ENCODE data around the gene BLACAT1.
"Not testable (repeated sequence)": the region's sequence is repeated elsewhere in the genome, so short reads cannot be mapped to it uniquely, and the experiment has no call there.

The BLACAT1 gene

DNA sequence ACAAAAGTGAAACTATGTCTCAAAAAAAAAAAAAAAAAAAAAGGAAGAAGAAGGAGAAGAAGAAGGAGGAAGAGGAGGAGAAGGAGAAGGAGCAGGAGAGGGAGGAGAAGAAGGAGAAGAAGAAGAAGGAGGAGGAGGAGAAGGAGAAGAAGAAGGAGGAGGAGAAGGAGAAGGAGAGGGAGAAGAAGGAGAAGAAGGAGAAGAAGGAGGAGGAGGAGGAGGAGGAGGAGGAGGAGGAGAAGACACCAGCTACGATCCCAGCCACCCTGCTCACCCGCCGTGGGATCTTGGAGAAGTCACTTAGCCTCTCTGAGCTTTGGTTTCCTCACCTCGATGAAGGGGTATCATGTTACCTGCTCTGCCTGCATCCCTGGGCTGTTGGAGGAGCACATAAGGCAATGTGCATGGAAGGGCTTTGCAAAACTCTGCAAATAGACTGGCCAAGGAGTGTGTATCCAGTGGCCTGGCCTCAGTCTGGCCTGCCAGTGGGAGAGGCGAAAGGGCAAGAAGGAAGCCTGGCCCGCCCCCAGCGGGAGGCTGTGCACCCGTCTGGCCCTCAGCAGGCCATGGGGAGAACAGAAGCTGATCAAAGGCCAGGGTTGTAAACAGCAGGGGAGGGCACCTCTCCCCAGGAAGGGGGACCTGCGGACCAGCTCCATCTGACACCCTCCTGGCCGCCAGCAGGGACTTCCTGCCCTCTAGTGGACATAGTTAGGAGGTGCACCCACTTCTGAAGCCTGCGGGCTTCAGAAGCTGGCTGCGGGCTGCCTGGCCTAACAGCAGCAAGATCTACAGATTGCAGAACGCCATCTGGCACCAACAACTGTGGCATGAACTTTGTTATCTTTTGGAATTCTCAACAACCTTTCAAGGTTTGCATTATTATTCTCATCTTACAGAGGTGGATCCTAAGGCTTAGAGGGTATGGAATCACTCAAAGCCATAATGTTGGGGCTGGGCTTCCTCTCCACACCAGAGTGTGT, 29.4 kb upstream of the BLACAT1 start:
- DNase-seq (ENCODE audit: low read depth) = peak; percentile 50

DNA sequence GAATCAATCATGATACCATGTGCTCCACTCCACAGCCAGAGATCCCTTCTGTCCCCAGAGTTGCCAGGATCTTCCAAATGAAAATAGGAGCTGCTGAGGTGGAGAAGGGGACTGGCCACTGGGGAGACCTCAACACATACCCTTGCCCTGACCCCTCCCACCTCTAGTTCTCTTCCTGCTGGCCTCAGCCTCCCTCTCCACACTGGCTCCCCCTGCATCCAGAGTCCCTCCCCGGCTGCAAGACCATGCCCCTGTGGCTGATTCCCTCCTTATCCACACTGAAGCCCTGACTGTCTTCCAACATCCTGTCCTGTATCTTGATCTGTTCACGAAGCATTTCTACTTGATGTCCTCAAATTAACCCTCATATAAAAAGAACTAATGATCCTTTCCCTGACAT, 27.5 kb upstream of the BLACAT1 start:
- DNase-seq (ENCODE audit: low read depth) = no peak

DNA sequence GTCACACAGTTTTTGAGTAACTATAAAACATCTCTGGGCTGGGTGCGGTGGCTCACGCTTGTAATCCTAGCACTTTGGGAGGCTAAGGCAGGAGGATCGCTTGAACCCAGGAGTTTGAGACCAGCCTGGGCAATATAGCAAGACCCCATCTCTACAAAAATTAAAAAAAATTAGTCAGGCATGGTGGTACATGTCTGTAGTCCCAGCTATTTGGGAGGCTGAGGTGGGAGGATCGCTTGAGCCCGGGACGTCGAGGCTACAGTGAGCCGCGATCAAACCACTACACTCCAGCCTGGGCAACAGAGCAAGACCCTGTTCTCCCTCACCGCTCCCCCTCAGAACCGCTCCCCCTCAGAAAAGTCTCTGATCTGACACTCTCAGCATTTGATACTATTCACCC, 26.7 kb upstream of the BLACAT1 start:
- not testable (repeated sequence) for DNase-seq (ENCODE audit: low read depth)

DNA sequence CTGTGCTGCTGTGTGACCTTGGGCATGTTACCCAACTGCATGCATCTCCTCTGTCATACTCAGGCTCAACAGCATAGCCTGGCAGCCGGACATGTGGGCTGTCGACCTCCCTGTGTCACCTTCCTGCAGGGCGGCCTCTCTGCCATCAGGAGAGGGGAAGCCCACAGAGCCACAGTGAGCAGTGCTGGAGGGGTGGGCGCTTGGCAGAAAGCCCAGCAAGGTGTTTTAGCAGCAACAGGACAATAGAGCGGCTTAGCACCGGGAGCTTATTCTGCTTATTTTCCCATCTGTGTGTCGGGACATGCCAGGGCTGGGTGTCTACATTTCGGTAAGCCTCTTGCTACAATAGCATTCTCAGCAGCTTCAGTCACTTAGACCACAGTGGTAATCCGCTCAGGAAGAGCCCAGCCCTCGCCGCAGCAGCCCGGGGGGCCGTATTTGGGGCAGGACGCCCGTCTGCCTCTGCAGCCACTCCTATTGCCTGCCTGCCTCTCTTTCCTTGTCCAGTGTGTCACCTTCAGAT, 25.8 kb upstream of the BLACAT1 start:
- DNase-seq (ENCODE audit: low read depth) = no peak

DNA sequence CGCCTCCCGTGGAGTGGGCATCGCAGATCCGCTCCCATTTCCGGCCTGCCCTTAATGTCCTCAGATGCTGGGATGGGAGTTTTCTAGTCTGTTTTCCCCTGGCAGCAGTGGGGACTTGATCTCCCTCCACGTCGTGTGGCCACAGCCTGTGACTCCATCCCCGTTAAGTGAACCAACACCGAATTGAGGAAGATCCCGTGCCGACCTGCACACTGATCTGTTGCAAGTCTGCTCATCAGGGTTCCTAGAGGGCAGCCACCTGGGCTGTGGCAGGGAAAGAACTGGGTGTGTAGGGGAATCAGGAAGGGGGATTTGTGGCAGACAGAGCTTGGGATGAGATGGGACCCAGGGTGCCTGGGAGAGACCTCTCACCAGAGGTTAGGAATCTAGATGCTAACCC, 25.4 kb upstream of the BLACAT1 start:
- no peak for DNase-seq (ENCODE audit: low read depth)

DNA sequence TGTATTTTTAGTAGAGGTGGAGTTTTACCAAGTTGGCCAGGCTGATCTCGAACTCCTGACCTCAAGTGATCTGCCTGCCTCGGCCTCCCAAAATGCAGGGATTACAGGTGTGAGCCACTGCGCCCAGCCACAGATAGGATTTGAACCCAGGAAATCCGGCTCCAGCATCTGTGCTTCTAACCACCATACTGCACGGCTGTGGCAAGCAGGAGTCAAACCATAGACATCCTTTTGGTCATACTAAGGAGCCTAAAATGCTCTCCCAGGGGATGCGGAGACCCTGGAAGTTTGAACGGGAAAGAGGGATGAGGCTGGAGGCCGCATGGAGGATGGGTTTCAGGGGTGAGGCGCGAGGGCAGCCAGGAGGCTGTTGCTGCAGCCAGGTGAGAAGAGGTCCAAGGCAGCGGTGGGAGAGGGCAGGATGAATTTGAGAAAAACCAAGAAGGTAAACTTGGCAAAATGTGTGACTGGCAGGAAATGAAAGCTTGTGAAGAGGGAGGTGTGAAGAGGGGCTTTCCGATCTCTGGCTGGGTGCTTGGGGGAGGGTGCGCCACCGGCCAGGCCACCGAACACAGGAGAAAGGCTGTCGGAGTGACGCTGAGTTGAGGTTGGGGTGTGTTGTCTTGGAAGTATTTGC, 24.6 kb upstream of the BLACAT1 start:
- DNase-seq (ENCODE audit: low read depth) = peak; percentile 44

DNA sequence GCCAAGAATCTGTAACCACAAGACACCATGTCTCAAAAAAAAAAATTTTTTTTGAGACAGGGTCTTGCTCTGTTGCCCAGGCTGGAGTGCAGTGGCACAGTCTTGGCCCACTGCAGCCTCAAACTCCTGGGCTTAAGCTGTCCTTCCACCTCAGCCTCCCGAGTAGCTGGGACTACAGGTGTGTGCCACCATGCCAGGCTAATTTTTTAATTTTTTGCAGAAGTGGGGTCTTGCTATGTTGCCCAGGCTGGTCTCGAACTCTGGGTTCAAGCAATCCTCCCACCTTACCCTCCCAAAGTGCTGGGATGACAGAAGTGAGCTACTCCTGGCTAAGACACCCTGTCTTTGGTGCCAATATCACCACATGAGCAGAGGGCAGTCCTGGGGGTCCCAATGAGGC, 23.1 kb upstream of the BLACAT1 start:
- not testable (repeated sequence) for DNase-seq (ENCODE audit: low read depth)

DNA sequence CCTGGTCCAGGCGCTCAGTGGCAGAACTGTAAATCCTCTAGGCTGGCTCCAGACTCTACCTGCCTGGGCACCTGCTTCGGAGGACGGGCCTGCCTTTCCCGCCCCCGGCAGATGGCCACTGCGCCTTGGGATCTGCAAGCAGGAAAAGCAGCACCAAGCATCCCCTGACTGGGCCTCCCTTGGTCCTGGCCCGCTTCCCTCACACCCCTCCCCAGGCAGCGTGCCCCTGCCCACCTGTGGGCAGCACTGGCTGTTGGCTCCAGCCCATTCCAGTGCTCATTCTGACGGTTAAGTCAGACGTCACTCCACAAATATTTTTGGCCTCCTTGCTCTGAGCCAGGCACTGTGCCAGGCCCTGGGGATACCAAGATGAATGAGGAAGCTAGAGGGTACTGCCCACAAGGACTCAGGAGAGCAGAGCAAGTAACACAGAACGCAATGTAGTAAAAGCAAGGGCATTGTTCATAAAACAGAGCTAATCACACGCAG, 22.0 kb upstream of the BLACAT1 start:
- no peak for DNase-seq (ENCODE audit: low read depth)

DNA sequence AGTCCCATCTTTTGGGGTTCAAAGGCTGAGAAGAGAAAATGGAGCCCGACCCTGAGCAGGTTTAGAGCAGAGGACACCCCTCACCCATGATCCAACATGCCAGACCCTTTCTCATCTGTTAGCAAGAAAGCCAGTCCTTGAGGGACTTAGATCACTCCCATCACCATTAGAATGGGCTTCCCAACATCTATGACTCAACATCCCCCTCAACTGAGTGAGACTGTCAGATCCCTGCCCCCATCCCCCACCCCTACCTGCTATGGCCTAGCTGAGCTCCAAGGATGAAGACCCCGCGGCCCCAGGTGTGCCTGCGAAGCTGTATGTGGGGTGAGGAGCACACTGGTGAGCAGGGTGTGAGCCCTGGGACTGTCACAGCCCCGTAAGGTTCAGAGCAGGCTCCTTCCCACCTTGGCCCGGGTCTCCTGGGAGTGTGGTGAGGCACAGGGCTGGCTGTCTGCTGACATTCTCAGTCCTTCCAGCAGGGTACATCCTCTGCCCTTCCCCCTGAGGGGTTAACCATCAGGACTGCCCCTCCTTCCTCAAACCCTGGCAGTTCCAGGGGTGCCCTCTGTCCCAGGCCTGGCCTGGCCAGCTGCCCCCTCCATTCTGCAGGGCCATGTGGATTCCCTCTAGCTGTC, 21.4 kb upstream of the BLACAT1 start:
- DNase-seq (ENCODE audit: low read depth) = no peak

DNA sequence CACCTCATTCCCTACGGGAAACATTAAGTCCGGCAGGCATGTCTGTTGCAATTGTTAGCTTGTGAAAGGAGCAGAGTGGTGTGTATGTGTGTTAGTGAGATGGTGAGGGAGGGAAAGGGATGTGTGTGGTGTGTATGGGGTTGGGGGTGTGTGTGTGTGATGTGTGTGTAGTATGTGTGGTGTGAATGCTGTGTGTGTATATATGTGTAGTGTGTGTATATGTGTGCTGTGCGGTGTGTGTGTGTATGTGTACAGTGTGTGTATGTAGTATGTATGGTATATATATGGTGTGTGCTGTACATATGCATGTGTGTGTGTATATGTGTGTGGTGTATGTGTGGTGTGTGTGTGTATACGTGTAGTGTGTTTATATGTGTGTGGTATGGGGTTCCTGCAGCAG, 20.8 kb upstream of the BLACAT1 start:
- no peak for DNase-seq (ENCODE audit: low read depth)

DNA sequence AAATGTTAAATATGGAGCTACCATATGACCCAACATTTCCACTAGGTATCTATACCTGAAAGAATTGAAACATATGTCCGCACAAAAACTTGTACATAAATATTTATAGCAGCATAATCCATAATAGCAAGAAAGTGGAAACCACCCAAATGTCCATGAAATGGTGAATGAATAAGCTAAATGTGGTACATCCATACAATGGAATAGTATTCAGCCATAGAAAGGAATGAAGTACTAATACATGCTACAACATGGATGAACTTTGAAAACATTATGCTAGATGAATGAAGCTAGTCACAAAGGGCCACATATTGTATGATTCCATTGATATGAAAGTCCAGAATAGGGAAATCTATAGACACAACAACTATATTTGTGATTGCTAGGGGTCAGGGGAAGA, 20.0 kb upstream of the BLACAT1 start:
- DNase-seq (ENCODE audit: low read depth) = no peak

DNA sequence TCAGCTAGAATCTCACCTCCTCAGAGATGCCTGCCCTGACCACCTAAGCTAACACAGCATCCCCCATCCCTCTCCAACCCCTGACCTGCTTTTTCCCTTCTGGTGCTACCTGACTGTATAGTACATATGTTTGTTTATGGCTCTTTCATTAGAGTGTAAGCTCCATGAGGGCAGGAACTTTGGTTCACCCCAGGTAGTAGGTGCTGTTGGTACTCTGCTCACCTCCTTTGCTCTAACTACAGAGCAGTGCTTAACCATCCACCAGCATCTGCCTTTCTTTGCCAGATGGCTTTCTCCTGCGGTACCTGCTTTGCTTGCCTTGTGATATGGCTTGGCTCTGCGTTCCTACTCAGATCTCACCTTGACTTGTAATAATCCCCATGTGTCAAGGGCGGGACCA, 18.7 kb upstream of the BLACAT1 start:
- DNase-seq (ENCODE audit: low read depth) = no peak

DNA sequence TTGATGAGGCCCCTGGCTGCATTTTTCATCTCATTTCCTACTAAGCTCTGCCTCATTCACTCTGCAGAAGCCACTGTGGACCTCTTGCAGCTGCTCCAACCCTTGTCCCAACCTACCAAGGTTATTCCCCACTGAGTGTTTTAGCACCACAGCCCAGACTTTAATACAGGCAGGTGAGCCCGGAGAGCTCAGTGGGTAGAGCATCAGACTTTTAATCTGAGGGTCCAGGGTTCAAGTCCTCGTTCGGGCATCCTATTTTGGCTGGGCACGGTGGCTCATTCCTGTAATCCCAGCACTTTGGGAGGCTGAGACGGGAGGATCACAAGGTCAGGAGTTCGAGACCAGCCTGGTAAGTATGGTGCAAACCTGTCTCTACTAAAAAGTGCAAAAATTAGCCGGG, 18.1 kb upstream of the BLACAT1 start:
- no peak for DNase-seq (ENCODE audit: low read depth)

DNA sequence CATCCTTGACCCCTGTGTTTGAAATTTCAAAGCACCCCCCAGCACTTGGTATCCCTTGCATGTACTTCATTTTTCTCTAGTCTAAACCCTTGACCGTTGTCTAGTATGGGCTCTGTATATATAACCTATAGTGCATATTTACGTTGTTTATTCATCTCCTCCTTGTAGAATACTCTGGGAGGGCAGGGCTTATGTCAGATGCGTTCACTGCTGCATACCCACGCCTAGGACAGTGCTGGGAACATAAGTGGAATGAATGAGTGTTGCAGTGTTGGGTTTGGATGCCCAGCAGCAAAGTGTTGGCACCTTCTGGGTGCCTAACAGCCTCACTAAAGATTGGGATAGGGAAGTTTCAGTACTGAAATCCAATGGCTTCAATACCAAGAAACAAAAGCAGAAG, 17.6 kb upstream of the BLACAT1 start:
- DNase-seq (ENCODE audit: low read depth) = no peak

DNA sequence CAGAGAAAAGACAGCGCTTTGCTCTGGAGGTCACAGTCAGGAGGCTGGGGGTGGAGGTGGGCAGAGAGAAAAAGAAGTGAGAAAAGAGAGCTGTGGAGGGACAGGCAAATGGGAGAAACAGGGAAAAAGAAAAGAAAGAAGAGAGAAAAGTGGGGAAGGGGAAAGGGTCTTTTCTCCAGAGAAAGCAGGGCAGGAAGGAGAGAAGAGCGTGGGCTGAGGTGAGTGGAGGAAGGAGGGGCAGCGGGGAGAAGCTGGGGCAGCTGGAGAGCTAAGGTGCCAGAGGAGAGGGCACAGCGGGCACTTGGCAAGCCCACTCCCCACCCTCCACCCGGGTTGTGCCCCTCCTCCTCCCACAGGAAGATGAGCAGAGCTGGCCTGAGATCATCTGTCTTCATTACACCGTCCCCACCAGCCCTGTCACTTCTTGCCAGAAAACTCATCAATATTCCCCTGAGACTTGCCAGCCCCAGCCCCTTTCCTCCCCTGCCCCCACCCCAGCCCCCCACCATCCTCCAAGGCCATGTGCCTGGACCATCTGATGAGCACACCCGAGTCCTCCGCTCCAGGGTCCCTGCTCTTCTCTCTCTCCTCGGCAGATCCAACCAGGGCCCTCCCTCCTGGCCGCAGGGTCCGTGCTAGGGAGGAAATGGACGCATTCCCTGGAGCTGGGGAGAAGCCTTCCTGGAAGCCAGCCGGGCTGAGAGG, 17.0 kb upstream of the BLACAT1 start:
- DNase-seq (ENCODE audit: low read depth) = no peak

DNA sequence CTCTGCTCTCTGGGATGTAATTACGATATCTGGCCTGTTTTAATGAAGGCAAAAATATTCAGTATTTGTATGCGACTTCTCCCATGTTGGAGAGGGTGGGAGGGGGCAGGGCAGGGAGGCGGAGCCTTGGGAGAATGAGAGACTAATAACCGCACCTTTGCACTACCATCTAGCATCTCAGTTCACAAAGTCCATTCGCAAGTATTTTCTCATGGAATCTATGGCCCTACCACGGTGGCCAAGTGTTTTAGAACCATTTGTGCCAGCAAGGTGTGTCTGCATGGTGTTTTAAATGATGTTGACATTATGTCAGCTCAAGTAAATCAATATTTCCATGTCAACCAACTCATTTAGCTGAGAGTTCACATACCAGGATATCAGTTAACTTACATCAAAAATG, 14.3 kb upstream of the BLACAT1 start:
- DNase-seq (ENCODE audit: low read depth) = no peak

DNA sequence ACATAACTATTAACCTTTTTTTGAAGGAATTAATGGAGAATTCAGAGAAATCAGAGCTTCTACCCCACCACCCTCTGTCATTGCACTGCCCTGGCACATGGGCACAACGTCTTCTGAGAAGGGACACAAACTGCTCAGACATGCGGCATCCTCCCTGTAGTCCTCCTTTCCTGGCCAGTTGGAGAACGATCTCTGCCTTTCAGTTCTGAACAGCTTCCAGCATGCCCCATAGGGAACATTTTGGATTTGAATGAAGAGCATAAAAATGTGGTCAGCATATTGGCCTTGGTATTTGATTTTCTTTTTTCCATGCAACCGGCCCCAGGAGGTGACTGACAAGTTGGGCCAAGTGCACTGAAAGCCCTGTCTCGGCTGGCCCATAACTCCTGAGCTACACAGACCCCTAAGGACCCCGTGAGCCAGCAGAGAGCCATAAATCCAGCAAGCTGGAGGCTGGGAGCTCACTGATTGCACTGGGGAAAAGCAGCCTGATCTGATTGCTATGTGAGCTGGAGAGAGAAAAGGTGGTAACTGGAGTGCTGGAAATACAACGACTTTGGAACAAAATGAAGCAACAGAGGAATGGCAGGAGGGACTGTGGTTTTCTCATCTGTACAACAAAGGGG, 10.9 kb upstream of the BLACAT1 start:
- DNase-seq (ENCODE audit: low read depth) = no peak

DNA sequence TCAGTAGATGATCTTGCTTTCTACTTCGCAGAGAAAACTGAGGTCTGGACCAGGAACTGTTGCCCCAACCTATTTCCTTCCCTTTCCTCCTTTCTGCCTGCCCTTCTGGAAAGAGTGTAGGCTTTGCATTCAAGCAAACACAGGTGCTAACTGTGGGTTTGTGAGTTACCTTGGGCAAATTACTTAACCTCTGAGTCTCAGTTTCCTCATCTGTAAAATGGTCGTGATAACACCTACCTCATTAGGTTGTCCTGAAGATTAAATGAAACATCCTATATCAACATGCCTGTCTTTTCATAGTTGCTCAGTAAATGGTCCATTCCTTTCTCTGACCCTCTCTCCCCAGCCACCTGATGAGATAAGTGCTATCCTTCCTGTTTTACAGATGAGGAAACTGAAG, 9.5 kb upstream of the BLACAT1 start:
- DNase-seq (ENCODE audit: low read depth) = no peak

DNA sequence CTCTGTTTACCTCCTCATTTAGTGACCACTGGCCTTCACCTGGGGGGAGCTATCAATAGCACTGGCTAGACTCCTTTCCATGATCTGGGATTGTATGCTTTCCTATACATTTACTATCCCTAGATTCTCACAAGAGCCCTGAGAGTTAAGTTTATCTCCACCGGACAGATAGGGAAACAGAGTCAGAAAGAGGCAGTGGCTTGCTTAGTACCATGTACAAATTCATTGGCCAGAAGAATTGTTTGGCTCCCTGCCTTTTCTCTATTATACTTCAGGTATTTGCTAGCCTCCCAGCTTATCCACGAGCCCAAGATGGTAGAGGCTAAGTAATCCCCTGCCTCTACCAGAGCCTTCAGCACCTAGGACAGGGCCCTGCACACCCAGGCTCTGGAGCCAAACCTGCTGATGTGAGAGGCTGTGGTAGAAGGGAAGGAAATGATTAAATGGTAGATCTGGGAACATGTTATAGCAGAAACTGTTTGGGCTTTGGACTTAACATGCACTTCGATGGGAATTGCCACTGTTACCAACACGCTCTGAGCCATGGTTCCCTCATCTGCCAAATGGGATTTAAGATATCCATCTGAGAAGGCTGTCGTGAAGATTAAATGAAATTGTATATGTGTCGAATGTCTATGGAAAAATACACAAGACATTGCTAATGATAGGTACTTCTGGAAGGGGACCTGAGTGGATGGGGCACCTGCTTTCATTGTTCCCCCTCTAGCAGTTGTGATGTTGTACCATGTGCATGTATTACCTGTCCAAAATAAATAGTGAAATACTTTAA, 3.1 kb upstream of the BLACAT1 start:
- DNase-seq (ENCODE audit: low read depth) = no peak

DNA sequence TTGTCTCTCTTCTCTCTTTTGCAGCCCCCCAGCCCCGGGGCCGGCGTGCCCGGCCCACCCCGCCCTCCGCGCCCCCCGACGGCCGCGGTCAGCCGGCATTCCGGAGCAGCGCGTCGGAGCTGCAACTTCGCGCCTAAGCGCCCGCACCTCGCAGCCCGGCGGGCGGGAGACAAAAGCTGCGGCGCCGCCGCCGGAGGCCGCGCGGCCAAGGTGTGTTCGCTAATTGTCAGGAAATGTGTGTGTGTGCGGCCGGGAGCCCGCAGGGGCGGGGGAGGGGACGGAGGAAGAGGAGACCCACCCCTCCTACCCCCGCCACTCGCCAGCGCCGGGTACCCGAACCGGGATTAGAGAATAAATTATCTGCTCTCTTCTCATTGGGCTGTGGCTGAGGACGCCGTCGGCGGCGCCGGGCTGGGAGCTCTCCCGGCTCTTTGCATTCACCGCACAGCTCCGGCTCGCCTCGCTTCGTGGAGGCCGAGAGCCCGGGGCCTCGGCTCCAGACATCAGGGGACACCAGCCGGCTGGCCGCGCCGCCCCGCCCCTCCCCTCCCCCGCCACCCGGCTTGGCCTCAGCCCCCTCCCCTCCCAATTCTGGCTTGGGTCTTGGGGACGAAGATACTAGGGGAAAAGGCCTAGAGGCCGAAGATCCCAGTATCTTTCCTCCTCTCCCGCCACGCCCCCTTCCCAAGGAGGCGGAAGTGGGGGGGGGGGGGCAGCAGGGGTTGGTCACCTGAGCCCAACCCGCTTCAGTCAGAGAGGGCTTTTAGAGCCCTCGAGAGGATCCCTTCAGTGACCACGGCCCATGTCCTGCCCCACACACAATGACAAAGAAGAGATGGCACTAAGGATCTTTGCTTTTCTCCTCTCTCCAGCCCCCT, 1.3 kb upstream of the BLACAT1 start:
- DNase-seq (ENCODE audit: low read depth) = no peak

Data from activated T-cell treated with anti-CD3 and anti-CD28 coated beads for 24 hours (primary cell).